Tibial artery (tissue), 4 donors: ENCODE results near the gene ROR2.

Experiments
- DNase-seq, 2 donors: peaks; one replicate each; pipeline ENCODE4 v3.0.0-alpha.2; 2019
- H3K27ac ChIP-seq, 2 donors: fragments of 200-600 bp; sonication (generic) in 1 of 2; 1 replicate in 1 of 2; 2 replicates in 1 of 2; pipeline ENCODE4 v1.5.1; 2018 to 2019; ENCODE audit warnings: mild to moderate bottlenecking in 1 of 2
- H3K27me3 ChIP-seq, 2 donors: fragments of 200-600 bp; sonication (generic) in 1 of 2; one replicate each; pipeline versions ENCODE4 v1.5.1 to v1.6.0; 2016 to 2019
- H3K36me3 ChIP-seq, 3 donors: fragments of 200-600 bp; sonication (generic) in 2 of 3; one replicate each; pipeline ENCODE4 v1.5.1; 2016 to 2019; ENCODE audit warnings: mild to moderate bottlenecking in 2 of 3
- H3K4me1 ChIP-seq, 4 donors: fragments of 200-600 bp; sonication (generic) in 2 of 4; 1 replicate in 3 of 4; 2 replicates in 1 of 4; pipeline ENCODE4 v1.5.1; 2016 to 2019
- H3K4me3 ChIP-seq, 2 donors: fragments of 200-600 bp; sonication (generic) in 1 of 2; 1 replicate in 1 of 2; 2 replicates in 1 of 2; pipeline ENCODE4 v1.5.1; 2018 to 2019; ENCODE audit warnings: mild to moderate bottlenecking in 2 of 2
- H3K9me3 ChIP-seq, 3 donors: fragments of 200-600 bp; sonication (generic) in 1 of 3; one replicate each; pipeline ENCODE4 v1.5.1; 2016 to 2019
- intact Hi-C: fragments of 100-400 bp; cut with DNase I; formaldehyde crosslinking; loops from one replicate; pipeline ENCODE4 v1.15.0; 2023; ENCODE audit warnings: low total_unique reads
- TF ChIP-seq, protein P1 (sequence below), 2 experiments: fragments of 200-600 bp in 1 of 2; fragments of 450-650 bp in 1 of 2; IDR thresholded peaks; one replicate each; pipeline ENCODE4 v1.5.1; 2017 to 2019; ENCODE audit warnings: antibody characterized with exemption in 2 of 2, mild to moderate bottlenecking in 1 of 2, moderate library complexity in 1 of 2

Gene ROR2

DNA sequence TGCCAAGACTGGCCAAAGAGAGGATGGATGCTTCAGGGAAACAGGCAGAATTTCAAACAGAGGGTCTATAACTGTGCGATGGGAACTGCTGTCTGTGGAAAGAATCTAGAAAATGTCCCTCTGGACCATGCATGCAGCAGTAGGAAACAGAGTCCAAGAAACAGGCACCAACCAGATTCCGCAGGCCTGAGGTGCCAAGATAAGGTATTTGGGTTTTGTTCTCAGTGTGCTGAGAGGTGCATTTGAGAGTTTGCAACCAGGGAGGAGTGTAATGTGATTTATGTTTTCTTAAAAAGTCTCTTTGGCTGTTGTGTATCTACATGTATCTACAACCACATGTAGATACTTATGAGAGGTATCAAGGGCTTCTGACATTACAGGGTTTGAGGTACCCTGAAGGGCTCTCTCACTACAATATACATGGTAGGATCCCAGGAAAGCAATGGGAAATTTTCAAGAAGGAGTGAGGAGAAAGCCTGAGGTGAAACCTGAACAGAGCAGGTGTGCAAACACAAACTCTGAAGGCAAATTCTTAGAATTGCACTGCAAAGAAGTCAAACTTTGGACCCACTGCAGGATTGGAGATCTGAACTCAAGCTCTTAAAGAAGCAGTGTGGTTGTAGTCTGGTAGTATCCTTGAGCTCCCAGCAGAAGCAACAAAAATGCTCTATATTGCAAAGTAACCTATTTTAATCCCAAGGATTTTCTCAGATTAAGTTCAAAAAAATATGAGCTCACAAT, 343.6 kb downstream of the ROR2 start:
- intact Hi-C loops: no loop called here
- no peak for DNase-seq
- H3K4me1 ChIP-seq: no peaks in the 10 kb centered on the region

DNA sequence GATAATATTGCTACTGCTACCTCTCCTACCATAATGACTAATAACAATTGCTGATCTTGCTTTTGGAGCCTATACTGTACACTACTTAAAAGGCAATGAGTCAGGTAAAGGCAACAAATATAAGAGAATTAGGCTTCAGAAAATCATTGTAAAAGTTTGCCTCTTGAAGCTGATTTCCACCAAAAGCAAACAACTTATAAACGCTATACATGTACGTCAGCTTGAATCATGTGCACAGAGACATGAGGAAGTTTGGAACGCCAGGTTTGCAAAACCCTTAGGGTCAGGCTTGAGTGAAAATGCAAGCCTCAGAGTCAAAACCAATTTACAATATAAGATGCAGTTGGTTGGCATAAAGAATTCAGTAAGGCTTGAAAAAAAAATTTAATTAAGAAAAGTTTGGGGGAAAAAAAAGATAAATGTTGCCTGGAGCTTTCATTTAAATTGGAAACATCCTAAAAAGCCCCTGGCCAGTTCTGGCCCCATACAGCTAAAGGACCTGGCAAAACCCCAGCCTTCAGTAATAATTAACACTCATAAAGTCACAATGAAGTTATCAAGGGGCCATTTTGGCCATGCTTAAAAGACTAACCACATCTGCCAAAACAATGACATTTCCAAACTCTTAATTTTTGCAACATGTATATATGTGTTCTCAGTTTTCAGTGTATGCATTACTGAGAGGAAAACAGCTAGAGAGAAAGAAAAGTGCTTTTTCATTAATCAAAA, 345.4 kb downstream of the ROR2 start:
- no peak for DNase-seq

More for the DNA sequence above, 343.6 kb downstream of the ROR2 start:
- Histone ChIP-seq H3K9me3 (no peaks in the 10 kb centered on the region), H3K27me3 (peaks cover 0 to 4% of the 10 kb centered on the region in 2 donors), H3K36me3 (no peaks in the 10 kb centered on the region), H3K4me3 (no peak overlapping the region), H3K27ac (no peak overlapping the region)
- TF ChIP-seq, protein P1, sequence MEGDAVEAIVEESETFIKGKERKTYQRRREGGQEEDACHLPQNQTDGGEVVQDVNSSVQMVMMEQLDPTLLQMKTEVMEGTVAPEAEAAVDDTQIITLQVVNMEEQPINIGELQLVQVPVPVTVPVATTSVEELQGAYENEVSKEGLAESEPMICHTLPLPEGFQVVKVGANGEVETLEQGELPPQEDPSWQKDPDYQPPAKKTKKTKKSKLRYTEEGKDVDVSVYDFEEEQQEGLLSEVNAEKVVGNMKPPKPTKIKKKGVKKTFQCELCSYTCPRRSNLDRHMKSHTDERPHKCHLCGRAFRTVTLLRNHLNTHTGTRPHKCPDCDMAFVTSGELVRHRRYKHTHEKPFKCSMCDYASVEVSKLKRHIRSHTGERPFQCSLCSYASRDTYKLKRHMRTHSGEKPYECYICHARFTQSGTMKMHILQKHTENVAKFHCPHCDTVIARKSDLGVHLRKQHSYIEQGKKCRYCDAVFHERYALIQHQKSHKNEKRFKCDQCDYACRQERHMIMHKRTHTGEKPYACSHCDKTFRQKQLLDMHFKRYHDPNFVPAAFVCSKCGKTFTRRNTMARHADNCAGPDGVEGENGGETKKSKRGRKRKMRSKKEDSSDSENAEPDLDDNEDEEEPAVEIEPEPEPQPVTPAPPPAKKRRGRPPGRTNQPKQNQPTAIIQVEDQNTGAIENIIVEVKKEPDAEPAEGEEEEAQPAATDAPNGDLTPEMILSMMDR (IDR thresholded peaks at IDR 0.05): no peak

DNA sequence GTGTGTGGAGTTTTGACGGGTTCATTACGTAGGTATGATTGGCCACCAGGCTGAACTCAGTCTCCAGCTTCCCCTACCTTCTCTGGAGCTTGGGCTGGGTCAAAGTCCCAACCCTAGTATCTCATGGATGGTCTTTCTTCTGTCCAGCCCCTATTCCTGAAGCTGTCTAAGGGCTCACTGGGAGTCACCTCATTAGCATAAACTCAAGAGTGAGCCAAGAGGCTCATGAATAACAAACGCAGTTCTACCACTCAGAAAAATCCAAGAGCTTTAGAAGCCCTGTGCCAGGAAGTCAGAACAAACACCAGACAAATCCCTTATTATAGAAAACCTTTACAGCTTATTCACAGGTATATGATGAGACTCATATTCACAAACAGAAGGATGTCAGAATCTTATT, 346.1 kb downstream of the ROR2 start:
- TF ChIP-seq, protein P1 (IDR thresholded peaks at IDR 0.05): no peak
- H3K36me3 ChIP-seq: no peaks in the 10 kb centered on the region
- no peaks in the 10 kb centered on the region for H3K4me1 ChIP-seq
- no peak for DNase-seq
- no peak overlapping the region for H3K27ac ChIP-seq
- no peak overlapping the region for H3K4me3 ChIP-seq
- intact Hi-C loops: no loop called here
- H3K27me3 ChIP-seq: peaks cover 0 to 4% of the 10 kb centered on the region in 2 donors
- no peaks in the 10 kb centered on the region for H3K9me3 ChIP-seq

More for the DNA sequence above, 345.4 kb downstream of the ROR2 start:
- intact Hi-C loops: no loop called here
- Histone ChIP-seq H3K9me3 (no peaks in the 10 kb centered on the region), H3K4me3 (no peak overlapping the region), H3K36me3 (no peaks in the 10 kb centered on the region), H3K27me3 (peaks cover 0 to 4% of the 10 kb centered on the region in 2 donors), H3K27ac (no peak overlapping the region), H3K4me1 (no peaks in the 10 kb centered on the region)
- TF ChIP-seq, protein P1 (IDR thresholded peaks at IDR 0.05): no peak

DNA sequence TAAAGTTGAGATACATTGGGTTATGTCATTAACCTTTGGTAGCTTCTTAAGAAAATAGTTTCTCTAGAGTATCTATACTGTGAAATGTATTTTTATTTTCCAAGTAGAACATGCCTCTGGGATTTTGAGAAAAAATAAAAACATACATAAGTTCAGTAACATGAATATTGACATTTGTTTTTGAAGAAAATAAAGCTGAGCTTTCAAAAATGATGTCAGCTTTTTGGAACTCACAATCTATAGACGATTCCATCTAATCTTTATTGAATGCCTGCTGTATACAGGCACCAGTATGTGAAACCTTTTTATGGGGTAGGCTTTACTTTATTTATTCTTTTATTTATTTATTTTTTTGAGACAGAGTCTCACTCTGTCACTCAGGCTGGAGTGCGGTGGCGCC, 350.5 kb downstream of the ROR2 start:
- Histone ChIP-seq H3K4me1 (no peaks in the 10 kb centered on the region), H3K27ac (no peak overlapping the region), H3K4me3 (no peak overlapping the region), H3K9me3 (no peaks in the 10 kb centered on the region), H3K27me3 (no peaks in the 10 kb centered on the region), H3K36me3 (no peaks in the 10 kb centered on the region)
- intact Hi-C loops: no loop called here
- no peak for DNase-seq
- TF ChIP-seq, protein P1 (IDR thresholded peaks at IDR 0.05): no peak

DNA sequence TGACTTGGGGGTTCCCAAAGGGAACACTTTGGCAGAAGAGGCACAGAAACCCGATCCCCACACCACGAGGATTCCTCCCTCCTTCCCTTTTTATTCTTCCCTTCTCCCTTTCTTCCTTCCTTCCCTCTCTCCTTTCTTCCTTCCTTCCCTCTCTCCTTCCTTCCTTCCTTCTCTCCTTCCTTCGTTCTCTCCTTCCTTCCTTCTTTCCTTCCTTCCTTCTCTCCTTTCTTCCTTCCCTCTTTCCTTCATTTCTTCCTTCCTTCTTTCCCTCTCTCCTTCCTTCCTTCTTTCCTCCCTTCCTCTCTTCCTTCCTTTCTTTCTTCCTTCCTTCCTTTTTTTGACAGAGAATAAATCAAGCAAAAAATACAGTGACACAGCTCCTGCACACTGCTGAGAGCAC, 358.4 kb downstream of the ROR2 start:
- Histone ChIP-seq H3K36me3 (no peaks in the 10 kb centered on the region), H3K27me3 (peaks cover 0 to 4% of the 10 kb centered on the region in 2 donors), H3K9me3 (no peaks in the 10 kb centered on the region), H3K4me3 (no peak overlapping the region), H3K27ac (no peak overlapping the region), H3K4me1 (no peaks in the 10 kb centered on the region)
- TF ChIP-seq, protein P1 (IDR thresholded peaks at IDR 0.05): no peak
- DNase-seq: no peak
- intact Hi-C loops: no loop called here
